Endothelial cell (in vitro differentiated cells): ENCODE results near the gene CREBRF. TPM values are rescaled to one million over a fixed set of nuclear protein-coding genes. Genes with fewer than 3 reads are reported as not detected.

ENCODE experiments used
- DNase-seq: peaks from one replicate; pipeline ENCODE4 v3.0.0; 2021; ENCODE audit warnings: low spot score
- H3K27ac Mint-ChIP-seq: one replicate; pipeline ENCODE4 v1.8.0; 2021; ENCODE audit warnings: mixed read lengths, inconsistent platforms; ENCODE audit not compliant: unreplicated experiment
- H3K27me3 Mint-ChIP-seq: one replicate; pipeline ENCODE4 v1.8.0; 2021; ENCODE audit warnings: mild to moderate bottlenecking, moderate library complexity, mixed read lengths, inconsistent platforms; ENCODE audit not compliant: unreplicated experiment
- H3K36me3 Mint-ChIP-seq: one replicate; pipeline ENCODE4 v1.8.0; 2021; ENCODE audit warnings: mild to moderate bottlenecking, low read depth, mixed read lengths, inconsistent platforms; ENCODE audit not compliant: unreplicated experiment
- H3K4me1 Mint-ChIP-seq: one replicate; pipeline ENCODE4 v1.8.0; 2021; ENCODE audit warnings: mild to moderate bottlenecking, mixed read lengths, inconsistent platforms; ENCODE audit not compliant: unreplicated experiment
- H3K4me3 Mint-ChIP-seq: one replicate; pipeline ENCODE4 v1.8.0; 2021; ENCODE audit warnings: mild to moderate bottlenecking, mixed read lengths, inconsistent platforms; ENCODE audit not compliant: unreplicated experiment
- H3K9me3 Mint-ChIP-seq: one replicate; pipeline ENCODE4 v1.8.0; 2021; ENCODE audit warnings: mixed read lengths, inconsistent platforms; ENCODE audit not compliant: unreplicated experiment
- total RNA-seq: library from RNA; stranded (reverse); fragmentation: NEBNext Ultra II Directional; extraction: Animal tissue kit (Norgen Biotek cat#: 25700); gene quantifications from one replicate; pipeline ENCODE4 v1.2.1, GENCODE V29; 2021; ENCODE audit not compliant: unreplicated experiment
- TF ChIP-seq, protein P1 (sequence below): fragments of 200-600 bp; sonication (generic); IDR thresholded peaks from one replicate; pipeline ENCODE4 v1.5.0; 2021; ENCODE audit warnings: antibody characterized with exemption; ENCODE audit not compliant: unreplicated experiment

The CREBRF gene
- total RNA-seq, 1 donor from 2014 or later: 19.9 TPM

DNA sequence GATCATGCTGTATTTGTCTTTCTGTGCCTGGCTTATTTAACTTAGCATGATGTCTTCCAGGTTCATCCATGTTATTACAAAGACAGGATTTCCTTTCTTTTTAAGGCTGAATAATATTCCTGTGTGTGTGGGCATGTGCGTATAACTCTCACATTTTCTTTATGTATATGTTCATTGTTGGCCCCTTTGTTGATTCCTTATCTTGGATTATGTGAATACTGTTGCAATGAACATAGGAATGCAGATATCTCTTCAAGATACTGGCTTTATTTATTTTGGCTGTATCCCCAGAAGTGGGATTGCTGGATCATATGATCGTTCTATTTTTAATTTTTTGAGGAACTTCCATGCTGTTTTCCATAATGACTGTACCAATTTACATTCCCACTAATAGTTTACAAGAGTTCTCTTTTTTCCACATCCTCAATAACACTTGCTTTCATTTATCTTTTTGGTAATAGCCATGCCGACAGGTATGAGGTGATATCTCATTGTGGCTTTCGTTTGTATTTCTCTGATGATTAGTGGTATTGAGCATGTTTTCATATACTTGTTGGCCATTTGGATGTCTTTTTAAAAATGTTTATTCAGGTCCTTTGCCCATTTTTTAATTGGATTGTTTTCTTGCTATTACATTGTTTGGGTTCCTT lies 38.0 kb downstream of the CREBRF start:
- H3K9me3 Mint-ChIP-seq: no peaks in the 10 kb centered on the region
- peaks cover 10% of the 10 kb centered on the region for H3K36me3 Mint-ChIP-seq
- TF ChIP-seq, protein P1, sequence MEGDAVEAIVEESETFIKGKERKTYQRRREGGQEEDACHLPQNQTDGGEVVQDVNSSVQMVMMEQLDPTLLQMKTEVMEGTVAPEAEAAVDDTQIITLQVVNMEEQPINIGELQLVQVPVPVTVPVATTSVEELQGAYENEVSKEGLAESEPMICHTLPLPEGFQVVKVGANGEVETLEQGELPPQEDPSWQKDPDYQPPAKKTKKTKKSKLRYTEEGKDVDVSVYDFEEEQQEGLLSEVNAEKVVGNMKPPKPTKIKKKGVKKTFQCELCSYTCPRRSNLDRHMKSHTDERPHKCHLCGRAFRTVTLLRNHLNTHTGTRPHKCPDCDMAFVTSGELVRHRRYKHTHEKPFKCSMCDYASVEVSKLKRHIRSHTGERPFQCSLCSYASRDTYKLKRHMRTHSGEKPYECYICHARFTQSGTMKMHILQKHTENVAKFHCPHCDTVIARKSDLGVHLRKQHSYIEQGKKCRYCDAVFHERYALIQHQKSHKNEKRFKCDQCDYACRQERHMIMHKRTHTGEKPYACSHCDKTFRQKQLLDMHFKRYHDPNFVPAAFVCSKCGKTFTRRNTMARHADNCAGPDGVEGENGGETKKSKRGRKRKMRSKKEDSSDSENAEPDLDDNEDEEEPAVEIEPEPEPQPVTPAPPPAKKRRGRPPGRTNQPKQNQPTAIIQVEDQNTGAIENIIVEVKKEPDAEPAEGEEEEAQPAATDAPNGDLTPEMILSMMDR: no peak
- no peak for DNase-seq
- peaks cover 2% of the 10 kb centered on the region for H3K27me3 Mint-ChIP-seq
- H3K27ac Mint-ChIP-seq: peak overlapping the region; percentile 88
- no peak overlapping the region for H3K4me3 Mint-ChIP-seq
- peaks cover 24% of the 10 kb centered on the region for H3K4me1 Mint-ChIP-seq

DNA sequence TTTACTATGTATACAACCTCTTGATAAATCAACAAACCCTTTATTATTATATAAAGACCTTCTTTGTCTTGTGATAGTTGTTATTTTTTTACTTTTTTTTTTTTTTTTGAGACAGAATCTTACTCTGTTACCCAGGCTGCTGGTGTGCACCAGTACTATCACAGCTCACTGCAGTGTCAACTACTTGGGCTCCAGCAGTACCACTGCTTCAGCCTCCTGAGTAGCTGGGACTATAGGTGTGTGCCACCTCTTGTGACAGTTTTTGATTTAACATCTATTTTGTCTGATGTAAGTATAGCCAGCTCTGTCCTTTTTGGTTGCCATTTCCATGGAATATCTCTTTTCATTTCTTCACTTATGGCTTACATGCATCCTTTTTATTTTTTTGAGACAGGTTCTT lies 42.6 kb downstream of the CREBRF start:
- Mint-ChIP-seq H3K9me3 (no peaks in the 10 kb centered on the region), H3K27me3 (peaks cover 2% of the 10 kb centered on the region), H3K36me3 (peaks cover 18% of the 10 kb centered on the region), H3K4me1 (peaks cover 11% of the 10 kb centered on the region), H3K27ac (no peak overlapping the region), H3K4me3 (no peak overlapping the region)
- no peak for DNase-seq
- TF ChIP-seq, protein P1: no peak

DNA sequence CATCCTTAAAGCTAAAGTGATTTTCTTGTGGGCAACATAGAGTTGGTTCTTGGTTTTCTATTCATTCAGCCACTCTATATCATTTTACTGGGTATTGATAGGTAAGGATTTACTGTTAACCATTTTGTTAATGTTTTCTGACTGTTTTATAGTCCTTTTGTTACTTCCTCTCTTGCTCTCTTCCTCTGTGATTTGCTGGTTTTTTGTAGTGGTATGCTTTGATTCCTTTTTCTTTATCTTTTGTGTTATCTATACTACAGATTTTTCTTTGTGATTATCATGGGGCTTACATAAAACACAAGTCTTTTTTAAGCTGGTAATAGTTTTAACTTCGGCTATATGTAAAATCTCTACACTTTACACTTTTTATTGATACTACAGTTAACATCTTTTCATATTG lies 43.3 kb downstream of the CREBRF start:
- Mint-ChIP-seq H3K36me3 (peaks cover 18% of the 10 kb centered on the region), H3K27me3 (peaks cover 2% of the 10 kb centered on the region), H3K27ac (no peak overlapping the region), H3K4me1 (peaks cover 4% of the 10 kb centered on the region), H3K4me3 (no peak overlapping the region), H3K9me3 (no peaks in the 10 kb centered on the region)
- no peak for DNase-seq
- TF ChIP-seq, protein P1: no peak

DNA sequence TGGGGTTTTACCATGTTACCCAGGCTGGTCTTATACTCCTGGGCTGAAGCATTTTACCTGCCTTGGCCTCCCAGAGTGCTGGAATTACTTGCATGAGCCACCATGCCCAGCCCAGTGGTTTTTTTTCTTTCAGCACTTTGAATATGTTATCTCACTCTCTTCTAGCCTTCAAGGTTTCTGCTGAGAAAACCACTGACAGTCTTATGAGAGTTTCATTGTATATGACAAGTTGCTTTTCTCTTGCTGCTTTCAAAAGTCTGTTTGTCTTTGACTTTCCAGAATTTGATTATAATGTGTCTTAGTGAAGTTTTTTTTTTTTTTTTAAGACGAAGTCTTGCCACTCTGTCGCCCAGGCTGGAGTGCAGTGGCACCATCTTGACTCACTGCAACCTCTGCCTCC lies 45.1 kb downstream of the CREBRF start:
- Mint-ChIP-seq H3K9me3 (no peaks in the 10 kb centered on the region), H3K27ac (no peak overlapping the region), H3K27me3 (peaks cover 2% of the 10 kb centered on the region), H3K4me1 (peaks cover 3% of the 10 kb centered on the region), H3K4me3 (no peak overlapping the region), H3K36me3 (peaks cover 18% of the 10 kb centered on the region)
- no peak for DNase-seq
- TF ChIP-seq, protein P1: no peak

DNA sequence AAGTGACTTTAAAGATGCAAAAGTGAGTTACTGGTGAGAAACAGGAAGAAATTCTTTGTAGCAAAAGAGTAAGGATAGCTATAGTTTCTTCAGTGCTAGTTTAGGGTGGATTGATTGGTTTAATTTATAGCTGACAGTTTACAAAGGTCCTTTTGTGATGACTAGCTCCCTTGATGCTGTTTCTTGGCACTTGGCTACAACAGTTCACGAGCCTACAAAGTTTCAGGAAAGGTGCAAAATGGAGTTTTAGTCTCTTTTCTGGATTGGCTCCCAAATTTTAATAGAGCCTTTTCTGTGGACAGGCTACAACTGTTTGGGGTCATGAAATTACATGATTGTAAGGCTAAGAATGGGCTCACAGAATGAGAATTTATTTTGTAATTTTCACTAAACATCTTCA lies 47.3 kb downstream of the CREBRF start:
- Mint-ChIP-seq H3K4me1 (no peaks in the 10 kb centered on the region), H3K27ac (no peak overlapping the region), H3K27me3 (no peaks in the 10 kb centered on the region), H3K4me3 (no peak overlapping the region), H3K36me3 (peaks cover 18% of the 10 kb centered on the region), H3K9me3 (no peaks in the 10 kb centered on the region)
- no peak for DNase-seq
- TF ChIP-seq, protein P1: no peak
